CD4-positive, alpha-beta T cell treated with Interleukin-2 at 100 ng/mL for 4 hours (primary cell): Measurements from ENCODE around the gene DRD2.

Experiments used
- DNase-seq: peaks from one replicate; pipeline ENCODE4 v3.0.0-alpha.2; 2020; ENCODE audit warnings: low spot score

The DRD2 gene

DNA sequence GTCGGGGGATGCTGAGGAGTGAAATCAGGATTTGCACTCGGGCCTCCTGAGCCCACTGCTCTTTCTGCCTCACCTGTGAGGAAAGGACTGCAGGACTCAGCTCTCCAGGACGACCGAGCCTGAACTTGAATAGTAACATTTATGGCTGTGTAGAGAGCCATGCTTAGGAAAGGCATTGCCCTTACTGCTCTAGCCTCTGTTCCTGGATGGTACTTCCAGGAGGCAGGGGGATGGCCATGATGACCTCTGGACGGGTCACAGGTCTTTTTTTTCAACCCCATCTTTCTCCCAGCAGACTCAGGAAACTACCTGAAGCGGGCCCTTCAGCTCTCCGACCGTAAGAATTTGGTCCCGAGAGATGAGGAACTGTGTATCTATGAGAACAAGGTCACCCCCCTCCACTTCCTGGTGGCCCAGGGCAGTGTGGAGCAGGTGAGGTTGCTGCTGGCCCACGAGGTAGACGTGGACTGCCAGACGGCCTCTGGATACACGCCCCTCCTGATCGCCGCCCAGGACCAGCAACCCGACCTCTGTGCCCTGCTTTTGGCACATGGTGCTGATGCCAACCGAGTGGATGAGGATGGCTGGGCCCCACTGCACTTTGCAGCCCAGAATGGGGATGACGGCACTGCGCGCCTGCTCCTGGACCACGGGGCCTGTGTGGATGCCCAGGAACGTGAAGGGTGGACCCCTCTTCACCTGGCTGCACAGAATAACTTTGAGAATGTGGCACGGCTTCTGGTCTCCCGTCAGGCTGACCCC lies 76.3 kb downstream of the DRD2 start:
- no peak for DNase-seq

DNA sequence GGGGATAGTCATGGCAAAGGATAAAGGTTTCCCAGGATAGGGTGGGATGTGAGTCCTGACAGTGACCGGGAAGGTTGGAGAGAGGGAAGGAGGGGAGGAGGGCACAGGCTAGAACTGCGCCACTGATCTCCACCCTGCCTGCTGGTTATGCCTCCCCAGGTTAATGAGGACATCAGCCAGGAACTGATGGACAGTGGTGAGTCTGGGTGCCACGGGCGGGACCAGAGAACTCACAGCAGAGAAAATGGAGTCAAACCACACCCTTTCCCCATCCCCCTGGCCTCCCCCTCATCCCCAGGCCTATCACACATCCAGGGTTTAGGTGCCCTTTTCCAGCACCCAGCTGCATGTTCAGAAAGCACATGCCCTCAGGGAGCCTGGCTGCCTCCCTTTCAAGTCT lies 77.4 kb downstream of the DRD2 start:
- no peak for DNase-seq

DNA sequence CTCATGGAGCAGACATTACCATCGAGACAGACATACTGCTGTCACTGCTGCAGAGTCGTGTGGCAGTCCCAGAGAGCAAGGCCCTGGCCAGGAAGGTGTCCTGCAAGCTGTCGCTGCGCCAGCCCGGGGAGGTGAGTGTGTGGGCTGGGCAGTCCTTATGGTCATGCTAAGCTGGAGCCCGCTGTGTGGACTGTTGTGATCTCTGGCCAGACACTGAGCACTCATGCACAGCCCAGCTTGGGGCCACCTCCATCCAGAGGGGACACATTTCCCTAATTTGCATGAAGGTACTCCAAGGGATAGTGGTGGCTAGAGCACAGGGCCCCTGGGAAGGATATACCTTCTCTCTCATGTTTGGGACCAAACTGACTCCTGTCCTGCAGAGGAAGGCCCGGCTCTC lies 78.0 kb downstream of the DRD2 start:
- no peak for DNase-seq

DNA sequence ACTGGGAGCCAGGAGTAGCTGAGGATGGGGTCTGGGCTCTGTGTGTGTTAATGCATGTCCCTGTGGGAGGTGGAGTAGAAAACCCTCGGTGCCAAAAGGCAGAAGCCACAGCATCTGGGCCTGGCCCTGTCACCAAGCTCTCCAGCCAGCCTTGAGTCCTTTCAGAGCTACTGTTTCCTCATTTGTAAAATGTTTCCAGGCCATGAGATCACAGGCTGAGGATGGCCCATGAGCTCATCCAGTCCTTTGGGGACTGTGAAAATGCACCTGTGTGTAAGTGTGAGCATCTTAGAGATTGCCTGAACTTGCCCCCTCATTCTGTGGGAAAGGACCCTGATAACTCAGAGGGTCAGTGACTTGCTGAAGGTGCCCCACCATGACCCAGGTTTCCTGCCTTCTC lies 78.5 kb downstream of the DRD2 start:
- no peak for DNase-seq

DNA sequence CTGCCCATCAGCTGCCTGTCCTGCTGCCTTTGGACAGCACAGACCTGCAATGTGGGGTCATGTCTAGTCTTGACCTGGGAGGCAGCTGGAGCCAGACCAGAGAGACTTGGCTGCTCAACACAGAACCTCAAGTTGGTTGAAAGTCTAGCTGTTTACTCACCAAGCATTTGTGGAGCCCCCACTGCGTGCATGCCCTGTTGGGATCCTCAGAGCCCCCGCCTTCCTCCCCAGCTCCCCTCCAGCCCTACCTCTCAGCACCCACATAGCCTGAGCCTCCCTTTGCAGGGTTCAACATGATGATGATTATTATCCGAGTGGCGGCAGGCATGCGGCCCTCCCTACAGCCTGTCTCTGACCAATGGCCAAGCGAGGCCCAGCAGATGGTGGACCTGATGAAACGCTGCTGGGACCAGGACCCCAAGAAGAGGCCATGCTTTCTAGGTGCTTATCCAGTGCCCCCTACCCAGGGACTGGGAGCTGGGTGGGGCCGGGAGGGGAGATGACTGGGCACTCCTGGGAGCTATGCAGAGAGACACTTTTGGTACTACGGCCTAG lies 79.3 kb downstream of the DRD2 start:
- DNase-seq: no peak

DNA sequence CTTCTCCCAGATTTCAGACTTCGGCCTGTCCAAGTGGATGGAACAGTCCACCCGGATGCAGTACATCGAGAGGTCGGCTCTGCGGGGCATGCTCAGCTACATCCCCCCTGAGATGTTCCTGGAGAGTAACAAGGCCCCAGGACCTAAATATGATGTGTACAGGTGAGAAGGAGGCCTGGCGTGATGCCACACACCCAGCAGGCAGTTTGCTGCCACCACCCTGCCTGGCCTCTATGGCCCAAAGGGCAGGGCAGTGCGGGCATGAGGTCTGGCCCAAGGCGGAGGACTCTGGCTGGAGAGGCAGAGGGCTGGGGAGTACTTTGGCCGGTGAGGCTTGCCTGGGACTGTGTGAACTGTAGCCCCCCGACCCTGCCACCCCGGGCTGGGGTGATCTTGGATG lies 80.3 kb downstream of the DRD2 start:
- no peak for DNase-seq

DNA sequence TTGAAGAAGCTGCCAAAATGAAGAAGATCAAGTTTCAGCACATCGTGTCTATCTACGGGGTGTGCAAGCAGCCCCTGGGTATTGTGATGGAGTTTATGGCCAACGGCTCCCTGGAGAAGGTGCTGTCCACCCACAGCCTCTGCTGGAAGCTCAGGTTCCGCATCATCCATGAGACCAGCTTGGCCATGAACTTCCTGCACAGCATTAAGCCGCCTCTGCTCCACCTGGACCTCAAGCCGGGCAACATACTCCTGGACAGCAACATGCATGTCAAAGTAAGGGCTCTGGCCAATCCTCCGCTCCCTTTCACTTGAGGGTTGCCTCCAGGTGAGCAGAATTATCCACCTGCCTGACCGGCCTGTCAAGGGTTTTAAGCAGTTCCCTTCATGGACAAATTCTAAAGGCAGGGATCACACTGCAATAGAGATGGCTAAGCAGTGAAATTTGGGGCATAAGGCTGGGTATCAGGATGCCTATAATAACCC lies 81.7 kb downstream of the DRD2 start:
- DNase-seq: no peak

DNA sequence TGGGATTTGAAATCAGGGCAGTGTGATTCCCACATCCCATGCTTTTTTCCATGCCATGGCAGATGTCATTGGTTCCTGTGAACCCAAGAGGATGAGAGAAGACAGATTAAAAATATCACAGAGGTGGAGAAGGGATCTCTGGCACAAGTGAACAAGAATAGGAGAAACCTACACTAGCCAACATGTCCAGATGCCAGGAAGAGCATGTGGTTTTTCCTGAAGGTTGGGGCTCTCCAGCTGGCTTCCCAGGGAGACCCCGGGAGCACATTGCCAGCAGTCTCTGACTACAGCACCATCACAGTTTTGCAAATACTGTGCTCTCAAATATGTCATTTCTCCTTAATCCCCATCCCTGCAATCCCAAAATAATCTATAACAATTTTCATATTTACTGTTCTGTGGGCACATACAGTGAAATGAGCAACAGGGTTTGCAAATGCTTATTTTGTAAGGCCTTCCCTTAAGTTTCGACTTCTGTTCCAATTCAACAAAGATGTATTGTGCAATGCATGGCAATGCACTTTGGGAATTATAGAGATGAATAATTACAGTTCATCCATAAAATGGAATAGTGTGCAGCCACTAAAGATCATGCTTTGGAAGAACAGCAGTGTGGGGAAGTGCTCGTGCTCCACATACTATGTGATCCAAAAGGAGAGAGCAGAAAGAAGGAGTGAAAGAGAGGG lies 82.8 kb downstream of the DRD2 start:
- no peak for DNase-seq

DNA sequence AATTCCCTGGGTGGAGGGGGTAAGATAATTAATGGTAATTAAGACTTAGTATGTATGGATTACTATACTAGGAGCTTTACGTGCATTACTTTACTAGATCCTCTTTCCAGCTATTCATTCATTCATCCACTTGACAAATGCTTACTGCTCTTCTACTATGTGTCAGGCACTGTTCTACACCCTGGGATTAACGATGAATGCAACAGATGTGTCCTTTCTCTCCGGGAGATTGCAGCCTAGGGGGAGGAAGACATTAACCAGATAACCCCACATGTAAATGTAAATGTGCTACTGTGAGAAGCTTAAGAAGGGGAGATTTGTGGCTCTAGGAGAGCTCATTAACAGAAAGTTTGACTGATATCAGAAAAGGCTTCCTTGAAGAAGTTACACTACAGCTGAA lies 85.9 kb downstream of the DRD2 start:
- DNase-seq: no peak

DNA sequence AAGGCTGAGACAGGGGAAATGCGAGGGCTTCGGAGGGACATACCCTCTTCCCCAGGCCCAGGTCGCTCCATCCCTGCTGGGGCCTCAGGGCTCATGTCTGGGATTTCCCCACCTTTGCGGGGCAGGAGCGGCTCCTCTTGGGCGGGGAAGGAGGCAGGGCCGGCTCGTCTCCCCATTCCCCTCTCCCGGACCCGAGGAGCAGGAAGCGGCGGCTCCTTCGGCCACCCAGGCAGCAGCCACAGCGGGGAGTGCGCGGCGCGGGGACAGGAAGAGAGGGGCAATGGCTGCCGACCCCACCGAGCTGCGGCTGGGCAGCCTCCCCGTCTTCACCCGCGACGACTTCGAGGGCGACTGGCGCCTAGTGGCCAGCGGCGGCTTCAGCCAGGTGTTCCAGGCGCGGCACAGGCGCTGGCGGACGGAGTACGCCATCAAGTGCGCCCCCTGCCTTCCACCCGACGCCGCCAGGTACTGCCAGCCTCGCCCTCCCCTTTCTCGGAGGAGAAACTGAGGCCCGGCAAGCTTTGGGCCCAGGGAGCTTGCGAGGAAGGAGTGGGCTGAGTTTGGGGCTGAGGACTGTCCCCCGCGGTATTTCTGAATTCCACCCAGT lies 87.5 kb downstream of the DRD2 start, which contains the start of gene ANKK1:
TSS of gene ANKK1 (plus strand) at position 175 of the 607 bp plus-strand sequence. CDS start at position 281, 106 bp downstream.
- no peak for DNase-seq

DNA sequence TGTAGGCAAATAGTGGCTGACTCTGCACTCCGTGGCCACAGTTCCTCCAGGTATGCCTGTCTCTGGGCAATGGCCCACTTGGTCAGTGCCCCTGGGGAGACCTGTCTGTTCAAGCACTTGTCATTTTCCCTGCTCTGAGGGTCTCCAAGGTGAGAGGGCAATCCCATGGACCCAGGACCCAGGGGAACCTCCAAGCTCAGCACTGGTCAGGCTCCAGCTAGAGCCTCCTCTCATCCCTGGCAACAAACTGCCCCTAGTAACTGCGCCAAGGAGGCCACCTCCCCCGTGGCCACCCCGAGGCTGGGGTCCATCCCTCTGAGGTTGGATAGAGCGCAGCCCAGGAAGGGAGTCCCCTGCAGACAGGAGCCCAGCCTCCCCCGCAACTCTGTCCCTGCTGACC lies 88.3 kb downstream of the DRD2 start:
- no peak for DNase-seq

DNA sequence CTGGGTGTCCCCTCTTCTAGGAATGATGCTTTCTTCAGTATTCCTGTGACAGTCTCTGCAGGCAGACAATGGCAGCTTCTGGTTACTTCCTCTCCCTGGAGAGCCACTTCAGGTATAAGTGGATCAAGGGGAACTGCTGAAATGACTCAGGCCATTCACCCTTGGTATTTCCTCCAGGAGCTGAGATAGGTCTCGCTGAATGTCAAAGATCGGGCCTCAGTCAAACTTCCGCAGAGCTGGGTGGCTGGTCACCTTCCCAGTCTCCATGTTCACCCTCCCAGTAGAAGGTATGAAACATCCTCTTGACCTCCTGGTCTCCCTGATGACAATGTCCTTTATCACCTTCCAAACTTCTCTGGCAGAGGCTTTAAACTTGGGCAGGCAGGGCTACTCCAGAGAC lies 89.4 kb downstream of the DRD2 start:
- no peak for DNase-seq

DNA sequence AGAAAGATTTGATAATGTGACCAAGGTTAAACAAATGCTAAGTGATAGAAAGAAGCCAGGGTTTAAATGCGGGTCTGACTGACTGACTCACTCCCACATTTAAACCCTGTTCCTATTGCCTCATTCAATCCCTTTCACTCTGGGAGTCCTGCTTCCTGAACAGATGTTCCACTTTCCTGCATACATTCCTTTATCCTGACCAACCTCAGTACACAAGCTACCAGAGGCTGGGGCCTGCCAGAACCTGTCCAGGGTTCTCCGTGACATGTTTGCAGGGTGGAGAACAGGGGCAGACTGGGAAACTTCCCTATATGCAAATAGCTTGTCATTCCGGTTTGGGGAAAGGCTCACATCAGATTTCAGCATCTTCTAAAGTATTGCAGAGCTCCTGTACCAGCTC lies 90.6 kb downstream of the DRD2 start:
- DNase-seq: no peak

DNA sequence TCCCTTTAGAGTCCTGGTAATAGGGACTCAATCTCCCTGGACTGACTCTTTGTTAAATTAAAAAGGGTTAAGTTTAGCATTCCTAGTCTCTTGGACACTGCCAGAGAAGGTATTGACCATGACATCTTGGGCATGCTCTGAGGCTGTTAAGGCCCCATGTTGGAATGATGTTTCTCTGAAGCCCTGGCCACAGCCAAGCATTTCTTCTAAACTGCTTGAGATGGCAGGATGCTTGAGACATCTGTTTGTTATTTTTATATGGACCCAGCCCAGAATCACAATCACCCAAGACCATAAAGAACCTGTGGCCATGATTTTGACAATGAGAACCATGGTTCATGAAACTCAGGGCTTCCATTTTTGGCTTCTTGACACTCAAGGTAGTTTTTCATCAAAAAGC lies 93.1 kb downstream of the DRD2 start:
- DNase-seq: no peak

DNA sequence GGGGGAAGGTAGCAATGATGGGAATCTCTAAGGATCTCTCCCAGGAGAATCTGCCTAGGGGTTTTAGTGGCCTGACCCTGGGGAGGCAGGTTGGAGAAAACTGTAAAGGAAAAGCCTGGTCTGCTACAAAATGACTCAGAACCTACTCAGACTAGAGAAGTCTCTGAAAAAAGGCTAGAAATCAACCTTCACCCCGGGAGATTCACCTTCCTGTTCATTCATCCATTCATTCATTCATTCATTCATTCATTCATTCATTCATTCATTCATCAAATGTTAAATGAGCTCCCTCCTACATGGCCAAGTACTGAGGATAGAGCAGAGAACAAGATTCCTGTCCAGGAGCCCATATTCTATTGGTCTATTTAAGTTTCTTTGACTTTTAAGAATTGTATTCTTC lies 96.5 kb downstream of the DRD2 start:
- no peak for DNase-seq

DNA sequence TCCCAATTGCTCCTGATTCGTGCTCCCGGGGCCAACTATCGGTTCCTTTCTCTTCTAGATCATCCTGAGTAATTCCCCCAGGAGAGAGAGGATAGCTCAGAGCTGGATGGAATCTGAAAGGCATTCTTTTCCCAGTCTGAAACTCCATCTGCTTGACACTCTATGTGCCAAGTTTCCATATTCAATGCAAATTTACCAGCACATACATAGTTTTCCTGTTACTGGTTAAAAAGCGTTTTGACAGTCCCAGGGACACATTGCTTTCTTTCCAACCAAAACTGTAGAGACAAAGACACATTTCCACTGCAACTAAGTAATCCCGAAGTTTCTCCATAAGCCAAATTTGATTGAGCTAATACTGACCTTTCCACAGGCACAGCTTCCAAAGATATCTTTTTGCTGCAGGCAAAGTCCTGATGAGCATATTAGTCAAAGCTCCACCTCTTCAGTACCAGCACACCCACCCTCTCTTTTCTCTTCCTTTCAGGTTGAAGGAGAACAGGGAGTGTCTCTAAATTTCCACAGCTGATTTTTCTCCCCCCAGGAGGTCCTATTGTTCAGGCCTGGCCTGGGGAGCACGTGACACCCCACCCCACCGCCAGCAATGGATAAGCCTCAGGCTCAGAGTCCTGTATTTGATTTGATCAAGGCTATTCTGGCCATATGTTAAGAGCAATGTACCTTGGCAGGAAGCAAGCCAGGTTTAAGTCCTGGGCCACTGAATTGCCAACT lies 97.4 kb downstream of the DRD2 start:
- no peak for DNase-seq

DNA sequence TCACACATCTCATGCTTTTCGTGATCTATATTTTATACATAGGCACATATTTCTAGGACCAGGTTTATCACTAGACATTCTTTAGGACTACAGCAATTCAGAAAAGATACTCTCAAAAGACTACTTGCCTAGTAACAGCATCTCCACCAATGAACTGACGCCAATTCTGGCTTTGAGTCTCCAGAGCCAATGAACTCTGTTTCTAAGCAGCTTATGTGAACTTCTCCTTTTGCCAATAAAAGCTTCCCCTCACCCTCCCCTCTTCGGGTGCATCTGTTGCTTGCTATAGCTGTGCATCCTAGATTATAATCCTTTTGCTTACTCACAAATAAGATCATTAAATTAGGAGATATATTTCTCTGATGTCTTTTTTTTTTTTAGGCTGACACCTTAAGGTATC lies 99.0 kb downstream of the DRD2 start:
- no peak for DNase-seq

DNA sequence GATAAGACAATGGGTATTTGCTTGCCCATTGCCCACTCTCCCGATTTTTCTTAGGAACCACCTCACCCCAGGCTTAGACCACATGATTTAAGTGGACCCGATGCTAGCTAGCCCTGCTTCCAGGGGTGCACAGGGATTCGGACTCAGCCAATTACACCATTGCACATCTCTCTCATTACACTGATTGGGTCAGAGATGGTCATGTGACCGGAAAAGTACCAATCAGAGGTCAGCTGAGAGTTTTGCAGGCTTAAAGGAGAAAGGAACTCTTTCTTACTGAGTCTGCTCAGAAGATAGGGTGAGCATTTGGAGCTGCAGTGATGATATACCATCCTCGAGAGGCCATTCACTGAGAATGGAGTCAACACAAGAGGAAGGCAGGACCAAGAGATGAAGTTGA lies 99.8 kb downstream of the DRD2 start:
- no peak for DNase-seq

DNA sequence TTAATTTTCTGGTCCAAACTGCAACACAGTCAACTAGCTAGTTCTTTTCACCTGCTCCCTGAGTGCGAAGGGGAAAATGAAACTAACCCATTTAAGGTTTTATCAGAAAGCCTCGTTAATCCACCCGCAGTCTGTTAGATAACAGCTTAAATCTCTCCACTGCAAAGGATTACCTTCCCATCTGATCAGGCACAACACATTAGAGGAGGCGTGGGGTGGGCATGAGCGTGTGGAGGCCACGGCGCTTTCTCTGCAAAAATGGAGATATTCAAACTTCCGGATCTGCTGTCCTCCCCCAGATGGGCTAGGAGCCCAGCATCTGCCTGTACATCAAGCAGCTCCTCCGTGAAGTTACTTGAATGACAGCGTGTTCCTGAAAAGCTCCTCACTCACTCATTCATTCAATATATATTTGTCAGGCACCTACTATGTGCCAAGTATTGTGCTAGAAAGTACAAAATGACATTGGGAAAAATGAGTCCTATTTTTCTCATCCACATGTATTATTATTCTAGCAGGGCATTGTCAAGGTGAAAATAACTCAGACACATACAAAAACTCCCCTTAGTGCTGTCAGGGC lies 101.1 kb downstream of the DRD2 start:
- no peak for DNase-seq

DNA sequence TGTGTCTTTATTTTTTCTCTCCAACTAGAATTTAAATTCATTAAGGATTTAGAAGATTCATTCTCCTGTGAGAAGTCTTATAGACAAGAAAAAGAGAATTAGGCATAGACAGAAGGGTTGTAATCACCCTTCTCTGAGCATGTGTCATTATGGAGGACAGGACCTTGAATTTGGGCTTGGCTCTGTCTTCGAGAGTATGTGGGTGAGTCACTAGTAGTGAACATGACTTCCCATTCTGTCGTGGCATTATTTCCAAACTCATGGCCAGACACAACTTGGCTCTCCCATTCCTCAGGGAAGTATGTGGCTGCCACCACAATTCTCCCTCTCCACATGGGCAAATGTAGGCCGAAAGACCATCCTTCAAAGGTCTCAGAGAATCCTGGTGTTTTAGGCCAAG lies 101.9 kb downstream of the DRD2 start:
- no peak for DNase-seq

DNA sequence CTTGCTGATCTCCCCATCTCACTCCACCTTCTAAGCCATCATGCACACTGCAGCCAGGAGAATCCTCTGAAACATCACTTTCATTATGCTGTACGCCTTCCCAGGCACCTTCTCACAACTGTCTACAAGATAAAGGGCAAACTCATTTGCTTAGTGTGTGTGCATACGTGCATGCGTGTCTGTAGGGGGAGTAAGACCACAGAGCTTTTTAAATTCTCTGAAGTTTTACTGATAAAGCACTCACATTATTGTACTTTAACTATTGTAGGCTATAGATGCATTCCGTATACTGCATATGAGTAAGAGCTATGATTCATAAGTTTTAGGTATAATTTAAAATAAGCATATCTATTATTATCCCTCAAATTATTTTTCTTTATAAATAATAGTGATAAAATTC lies 102.9 kb downstream of the DRD2 start:
- no peak for DNase-seq

DNA sequence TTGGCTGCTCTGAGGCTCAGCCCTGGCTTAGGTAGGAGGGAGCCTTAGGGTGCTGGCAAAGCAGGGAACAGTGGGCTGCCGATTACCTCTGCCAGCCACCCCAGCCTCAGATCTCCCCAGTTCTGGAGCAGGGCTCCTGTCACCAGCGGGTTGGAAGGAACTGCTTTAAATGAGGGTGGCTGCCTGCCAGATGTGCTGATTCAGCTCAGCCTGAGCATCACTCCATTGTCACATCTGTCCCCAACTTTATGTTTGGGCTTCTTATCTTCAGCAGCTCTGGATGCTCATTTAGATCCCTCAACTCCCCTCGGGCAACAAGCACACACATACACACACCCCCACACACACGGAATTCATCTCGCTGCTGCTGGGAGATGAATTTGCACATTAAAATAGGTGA lies 104.6 kb downstream of the DRD2 start:
- no peak for DNase-seq
